ENCODE data around the gene ABHD17A.

Gene ABHD17A

GRCh38 chr19:1871630-1872029, 13.7 kb downstream of the ABHD17A start:
- Histone ChIP-seq H4K20me1 (ENCODE audit: control insufficient read depth, insufficient read depth, low read depth, low read length) (peaks cover 11% of the 10 kb centered on the region; the same call in 1 of the 2 replicates), H3K79me2 (ENCODE audit: control insufficient read depth, low read length) (peaks cover 66% of the 10 kb centered on the region)

GRCh38 chr19:1871140-1871597, 14.1 kb downstream of the ABHD17A start:
- Histone ChIP-seq H3K9me2 (replicated peaks; ENCODE audit: control insufficient read depth, low read length) (no peaks in the 10 kb centered on the region), H3K27ac (ENCODE audit: low read depth, low read length) (no peak overlapping the region), H3K36me3 (ENCODE audit: control insufficient read depth, low read length) (peaks cover 41% of the 10 kb centered on the region), H3K4me3 (ENCODE audit: low read length) (no peak overlapping the region), H3K9me3 (ENCODE audit: control insufficient read depth, insufficient read depth, low read length) (no peaks in the 10 kb centered on the region), H3F3A (ENCODE audit: control insufficient read depth, insufficient read depth) (no peaks in the 10 kb centered on the region), H3K79me2 (ENCODE audit: control insufficient read depth, low read length) (peaks cover 63% of the 10 kb centered on the region), H4K20me1 (ENCODE audit: control insufficient read depth, insufficient read depth, low read depth, low read length) (peaks cover 11% of the 10 kb centered on the region; the same call in 1 of the 2 replicates), H3K4me2 (ENCODE audit: low read length) (no peak overlapping the region), H3K4me1 (ENCODE audit: control insufficient read depth, low read length) (peaks cover 12% of the 10 kb centered on the region), H3K27me3 (ENCODE audit: control insufficient read depth, low read length) (no peaks in the 10 kb centered on the region)
- TF ChIP-seq EZH2phosphoT487 (IDR thresholded peaks at IDR 0.05; ENCODE audit: borderline replicate concordance, low read length), result no peak
- TF ChIP-seq, protein P1, sequence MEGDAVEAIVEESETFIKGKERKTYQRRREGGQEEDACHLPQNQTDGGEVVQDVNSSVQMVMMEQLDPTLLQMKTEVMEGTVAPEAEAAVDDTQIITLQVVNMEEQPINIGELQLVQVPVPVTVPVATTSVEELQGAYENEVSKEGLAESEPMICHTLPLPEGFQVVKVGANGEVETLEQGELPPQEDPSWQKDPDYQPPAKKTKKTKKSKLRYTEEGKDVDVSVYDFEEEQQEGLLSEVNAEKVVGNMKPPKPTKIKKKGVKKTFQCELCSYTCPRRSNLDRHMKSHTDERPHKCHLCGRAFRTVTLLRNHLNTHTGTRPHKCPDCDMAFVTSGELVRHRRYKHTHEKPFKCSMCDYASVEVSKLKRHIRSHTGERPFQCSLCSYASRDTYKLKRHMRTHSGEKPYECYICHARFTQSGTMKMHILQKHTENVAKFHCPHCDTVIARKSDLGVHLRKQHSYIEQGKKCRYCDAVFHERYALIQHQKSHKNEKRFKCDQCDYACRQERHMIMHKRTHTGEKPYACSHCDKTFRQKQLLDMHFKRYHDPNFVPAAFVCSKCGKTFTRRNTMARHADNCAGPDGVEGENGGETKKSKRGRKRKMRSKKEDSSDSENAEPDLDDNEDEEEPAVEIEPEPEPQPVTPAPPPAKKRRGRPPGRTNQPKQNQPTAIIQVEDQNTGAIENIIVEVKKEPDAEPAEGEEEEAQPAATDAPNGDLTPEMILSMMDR (IDR thresholded peaks at IDR 0.05; ENCODE audit: low read depth, low read length, poor library complexity, severe bottlenecking), result no peak

More at GRCh38 chr19:1871630-1872029, 13.7 kb downstream of the ABHD17A start:
- H3F3A ChIP-seq (ENCODE audit: control insufficient read depth, insufficient read depth), result no peaks in the 10 kb centered on the region
- peaks cover 16% of the 10 kb centered on the region for H3K4me1 ChIP-seq (ENCODE audit: control insufficient read depth, low read length)
- no peaks in the 10 kb centered on the region for H3K9me2 ChIP-seq (replicated peaks; ENCODE audit: control insufficient read depth, low read length)
- no peaks in the 10 kb centered on the region for H3K9me3 ChIP-seq (ENCODE audit: control insufficient read depth, insufficient read depth, low read length)
- H3K27ac ChIP-seq (ENCODE audit: low read depth, low read length), result no peak overlapping the region
- TF ChIP-seq EZH2phosphoT487 (IDR thresholded peaks at IDR 0.05; ENCODE audit: borderline replicate concordance, low read length), result no peak
- TF ChIP-seq, protein P1 (IDR thresholded peaks at IDR 0.05; ENCODE audit: low read depth, low read length, poor library complexity, severe bottlenecking), result no peak
- peaks cover 41% of the 10 kb centered on the region for H3K36me3 ChIP-seq (ENCODE audit: control insufficient read depth, low read length)
- H3K4me2 ChIP-seq (ENCODE audit: low read length), result no peak overlapping the region
- H3K27me3 ChIP-seq (ENCODE audit: control insufficient read depth, low read length), result no peaks in the 10 kb centered on the region
- no peak overlapping the region for H3K4me3 ChIP-seq (ENCODE audit: low read length)

- no peaks in the 10 kb centered on the region for H3F3A ChIP-seq (ENCODE audit: control insufficient read depth, insufficient read depth)
- peaks cover 52% of the 10 kb centered on the region for H3K79me2 ChIP-seq (ENCODE audit: control insufficient read depth, low read length)
Measured at GRCh38 chr19:1868971-1869370, 16.3 kb downstream of the ABHD17A start.

More at GRCh38 chr19:1868971-1869370, 16.3 kb downstream of the ABHD17A start:
- H4K20me1 ChIP-seq (ENCODE audit: control insufficient read depth, insufficient read depth, low read depth, low read length), result peaks cover 7% of the 10 kb centered on the region; the same call in 1 of the 2 replicates
- peaks cover 15% of the 10 kb centered on the region for H3K4me1 ChIP-seq (ENCODE audit: control insufficient read depth, low read length)
- H3K27me3 ChIP-seq (ENCODE audit: control insufficient read depth, low read length), result no peaks in the 10 kb centered on the region
- no peak overlapping the region for H3K4me3 ChIP-seq (ENCODE audit: low read length)
- peaks cover 36% of the 10 kb centered on the region for H3K36me3 ChIP-seq (ENCODE audit: control insufficient read depth, low read length)
- TF ChIP-seq EZH2phosphoT487 (IDR thresholded peaks at IDR 0.05; ENCODE audit: borderline replicate concordance, low read length), result no peak
- TF ChIP-seq, protein P1 (IDR thresholded peaks at IDR 0.05; ENCODE audit: low read depth, low read length, poor library complexity, severe bottlenecking), result no peak
- H3K9me3 ChIP-seq (ENCODE audit: control insufficient read depth, insufficient read depth, low read length), result no peaks in the 10 kb centered on the region
- no peak overlapping the region for H3K4me2 ChIP-seq (ENCODE audit: low read length)
- H3K9me2 ChIP-seq (replicated peaks; ENCODE audit: control insufficient read depth, low read length), result no peaks in the 10 kb centered on the region
- H3K27ac ChIP-seq (ENCODE audit: low read depth, low read length), result no peak overlapping the region

Data from DOHH2 (cell line).